ENCODE data around the gene STXBP4. TPM values are rescaled to one million over a fixed set of nuclear protein-coding genes. Genes with fewer than 3 reads are reported as not detected.

STXBP4 gene
- polyA plus RNA-seq, 1 of the 3 experiments (the other 2 are of a cell fraction), result 2.8 TPM

- TF ChIP-seq TEAD4 (IDR thresholded peaks at IDR 0.05; ENCODE audit: borderline replicate concordance, insufficient read depth), result no peak
- no peak for TF ChIP-seq FOXM1 (IDR thresholded peaks at IDR 0.05; ENCODE audit: low read depth)
- no peak for TF ChIP-seq MAX (IDR thresholded peaks at IDR 0.05; ENCODE audit: low read depth)
- TF ChIP-seq ELF1 (IDR thresholded peaks at IDR 0.05), result no peak
These were observed 4.0 kb downstream of the STXBP4 start (continued) for GRCh38 chr17:54972406-54973138.

GRCh38 chr17:54974759-54975158, 6.2 kb downstream of the STXBP4 start:
- TF ChIP-seq CHD2 (IDR thresholded peaks at IDR 0.05; ENCODE audit: low read length, partially characterized antibody) (no peak), USF1 (IDR thresholded peaks at IDR 0.05; ENCODE audit: borderline replicate concordance, low read depth) (no peak), SMC3 (IDR thresholded peaks at IDR 0.05; ENCODE audit: low read depth, low read length) (no peak), SIN3A (IDR thresholded peaks at IDR 0.05; ENCODE audit: borderline replicate concordance, low read depth, low read length) (no peak), RFX5 (IDR thresholded peaks at IDR 0.05; ENCODE audit: low read length) (no peak), MEF2A (IDR thresholded peaks at IDR 0.05; ENCODE audit: borderline replicate concordance, low read depth) (no peak), EZH2phosphoT487 (IDR thresholded peaks at IDR 0.05; ENCODE audit: borderline replicate concordance, low read depth) (no peak), ZBTB33 (IDR thresholded peaks at IDR 0.05; ENCODE audit: borderline replicate concordance, low read depth) (no peak), CTCF (IDR thresholded peaks at IDR 0.05) (no peak), TEAD4 (IDR thresholded peaks at IDR 0.05; ENCODE audit: borderline replicate concordance, insufficient read depth) (no peak), IRF3 (IDR thresholded peaks at IDR 0.05; ENCODE audit: low read depth, low read length) (no peak), POLR2AphosphoS5 (IDR thresholded peaks at IDR 0.05; ENCODE audit: low read depth, low read length) (no peak), FOXJ3 (CRISPR knock-in tag; IDR thresholded peaks at IDR 0.05) (no peak), FOXM1 (IDR thresholded peaks at IDR 0.05; ENCODE audit: low read depth) (no peak), TAF1 (IDR thresholded peaks at IDR 0.05; ENCODE audit: borderline replicate concordance, low read depth, low read length) (no peak), FOSL2 (IDR thresholded peaks at IDR 0.05; ENCODE audit: borderline replicate concordance, low read depth) (no peak), MXI1 (IDR thresholded peaks at IDR 0.05; ENCODE audit: low read depth, low read length) (no peak), PBX3 (IDR thresholded peaks at IDR 0.05) (no peak), GATA2 (CRISPR knock-in tag; IDR thresholded peaks at IDR 0.05) (no peak)
- H3K4me3 ChIP-seq (ENCODE audit: low read depth in 2 of 2, low read length in 1 of 2), result no peak overlapping the region
- H4K20me1 ChIP-seq (ENCODE audit: insufficient read depth), result no peaks in the 10 kb centered on the region
- H3F3A ChIP-seq (replicated peaks; ENCODE audit: insufficient read depth), result peaks cover 6% of the 10 kb centered on the region
- H3K9ac ChIP-seq, result no peak overlapping the region
- H3K79me2 ChIP-seq (ENCODE audit: insufficient read depth), result peaks cover 34% of the 10 kb centered on the region
- peaks cover 0 to 4% of the 10 kb centered on the region in 2 experiments for H3K36me3 ChIP-seq (replicated peaks in 1 of 2; ENCODE audit: control insufficient read depth in 1 of 2, insufficient read depth in 2 of 2, low read length in 1 of 2)
- H3K27me3 ChIP-seq (ENCODE audit: insufficient read depth), result no peaks in the 10 kb centered on the region
- ChIA-PET POLR2A (no interaction called here), CTCF (interaction anchor here (0.8 to 2.5 kb wide), 10 partner anchors 11 to 552 kb away, joined by 3 to 18 read pairs (median 4); no protein-coding TSS in a partner anchor)
- H3K4me1 ChIP-seq (ENCODE audit: control insufficient read depth in 1 of 2, insufficient read depth in 2 of 2, low read depth in 1 of 2, low read length in 1 of 2), result peaks cover 0 to 14% of the 10 kb centered on the region in 2 experiments; a peak in 2 of 4 replicates
- no peak for DNase-seq
- 92% methylated on average over 3 of the region's 3 CpGs for WGBS (ENCODE audit: low lambda C conversion rate)
- no peak overlapping the region for H2AFZ ChIP-seq (ENCODE audit: low read depth)
- H3K27ac ChIP-seq (ENCODE audit: low read depth in 2 of 2, low read length in 1 of 2), result no peak overlapping the region; a peak in 1 of 4 replicates
- no peaks in the 10 kb centered on the region for H3K9me2 ChIP-seq
- no peaks in the 10 kb centered on the region for H3K9me3 ChIP-seq
- H3K4me2 ChIP-seq, result no peak overlapping the region
